Measurements from ENCODE around the gene PDE4B.

DNA sequence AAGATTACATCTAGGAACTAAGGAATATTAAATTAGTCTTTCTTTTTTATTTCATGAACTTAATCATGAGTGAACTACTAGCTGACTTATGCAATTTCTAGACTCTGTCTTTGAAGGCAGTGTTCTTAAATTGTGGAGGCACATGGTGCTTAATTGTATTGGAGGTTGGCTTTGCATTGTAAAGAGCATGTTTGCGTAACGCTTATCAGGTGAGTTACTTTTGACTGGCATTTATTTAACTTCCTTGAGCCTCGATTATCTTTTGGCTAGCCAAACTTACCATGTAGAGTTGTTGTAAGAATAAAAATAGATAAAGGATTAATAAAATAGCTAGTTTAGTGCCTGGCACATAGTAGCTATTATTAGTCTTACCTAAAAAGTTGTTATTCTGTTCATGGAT lies 262.4 kb downstream of the PDE4B start:
- TF ChIP-seq, protein P1, sequence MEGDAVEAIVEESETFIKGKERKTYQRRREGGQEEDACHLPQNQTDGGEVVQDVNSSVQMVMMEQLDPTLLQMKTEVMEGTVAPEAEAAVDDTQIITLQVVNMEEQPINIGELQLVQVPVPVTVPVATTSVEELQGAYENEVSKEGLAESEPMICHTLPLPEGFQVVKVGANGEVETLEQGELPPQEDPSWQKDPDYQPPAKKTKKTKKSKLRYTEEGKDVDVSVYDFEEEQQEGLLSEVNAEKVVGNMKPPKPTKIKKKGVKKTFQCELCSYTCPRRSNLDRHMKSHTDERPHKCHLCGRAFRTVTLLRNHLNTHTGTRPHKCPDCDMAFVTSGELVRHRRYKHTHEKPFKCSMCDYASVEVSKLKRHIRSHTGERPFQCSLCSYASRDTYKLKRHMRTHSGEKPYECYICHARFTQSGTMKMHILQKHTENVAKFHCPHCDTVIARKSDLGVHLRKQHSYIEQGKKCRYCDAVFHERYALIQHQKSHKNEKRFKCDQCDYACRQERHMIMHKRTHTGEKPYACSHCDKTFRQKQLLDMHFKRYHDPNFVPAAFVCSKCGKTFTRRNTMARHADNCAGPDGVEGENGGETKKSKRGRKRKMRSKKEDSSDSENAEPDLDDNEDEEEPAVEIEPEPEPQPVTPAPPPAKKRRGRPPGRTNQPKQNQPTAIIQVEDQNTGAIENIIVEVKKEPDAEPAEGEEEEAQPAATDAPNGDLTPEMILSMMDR (IDR thresholded peaks at IDR 0.05) = no peak
- TF ChIP-seq POLR2A (IDR thresholded peaks at IDR 0.05) = no peak

Measured in lower leg skin (tissue), 3 donors.